C4-2B (cell line): ENCODE data around the gene CARMIL1.

Experiments used
- ZFX ChIP-seq: fragments of 450-650 bp; IDR thresholded peaks from 2 replicates; pipeline ENCODE4 v1.6.1; 2017
- TF ChIP-seq, protein P1 (sequence below): fragments of 450-650 bp; conservative IDR thresholded peaks from 2 replicates; pipeline ENCODE4 v1.5.1; 2017; ENCODE audit warnings: mild to moderate bottlenecking

GRCh38 chr6:25428758-25429317 lies 149.7 kb downstream of the CARMIL1 start:
- TF ChIP-seq, protein P1, sequence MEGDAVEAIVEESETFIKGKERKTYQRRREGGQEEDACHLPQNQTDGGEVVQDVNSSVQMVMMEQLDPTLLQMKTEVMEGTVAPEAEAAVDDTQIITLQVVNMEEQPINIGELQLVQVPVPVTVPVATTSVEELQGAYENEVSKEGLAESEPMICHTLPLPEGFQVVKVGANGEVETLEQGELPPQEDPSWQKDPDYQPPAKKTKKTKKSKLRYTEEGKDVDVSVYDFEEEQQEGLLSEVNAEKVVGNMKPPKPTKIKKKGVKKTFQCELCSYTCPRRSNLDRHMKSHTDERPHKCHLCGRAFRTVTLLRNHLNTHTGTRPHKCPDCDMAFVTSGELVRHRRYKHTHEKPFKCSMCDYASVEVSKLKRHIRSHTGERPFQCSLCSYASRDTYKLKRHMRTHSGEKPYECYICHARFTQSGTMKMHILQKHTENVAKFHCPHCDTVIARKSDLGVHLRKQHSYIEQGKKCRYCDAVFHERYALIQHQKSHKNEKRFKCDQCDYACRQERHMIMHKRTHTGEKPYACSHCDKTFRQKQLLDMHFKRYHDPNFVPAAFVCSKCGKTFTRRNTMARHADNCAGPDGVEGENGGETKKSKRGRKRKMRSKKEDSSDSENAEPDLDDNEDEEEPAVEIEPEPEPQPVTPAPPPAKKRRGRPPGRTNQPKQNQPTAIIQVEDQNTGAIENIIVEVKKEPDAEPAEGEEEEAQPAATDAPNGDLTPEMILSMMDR, result no peak
- TF ChIP-seq ZFX, result no peak
